Purkinje cell (primary cell): ENCODE measurements around the gene ATP1A1. TPM values are rescaled to one million over a fixed set of nuclear protein-coding genes. Genes with fewer than 3 reads are reported as not detected.

Source experiments
- polyA plus RNA-seq: library from polyadenylated mRNA; unstranded; fragments of >200 nt; fragmentation: Nextera tagmentation; gene quantifications from 2 replicates; pipeline ENCODE4 v1.2.1, GENCODE V29; 2014

ATP1A1 gene
- 137 and 173 TPM in 2 replicates for polyA plus RNA-seq

GRCh38 chr1:116372651-116373430, at the start of gene ATP1A1:
Gene ATP1A1 (plus strand): TSS chr1:116373244. CDS start chr1:116373512, 268 bp downstream.

Other genes starting within 250 kb of the ATP1A1 start
- 1.6 and 18.3 TPM in 2 replicates for gene CD58, start 197.8 kb downstream of the ATP1A1 start, polyA plus RNA-seq